ENCODE results near the gene UBE2H. TPM values are rescaled to one million over a fixed set of nuclear protein-coding genes. Genes with fewer than 3 reads are reported as not detected.

Gene UBE2H
- total RNA-seq, 4 donors from 2014 or later, result 31.0 to 131 (median 53.3) TPM

DNA sequence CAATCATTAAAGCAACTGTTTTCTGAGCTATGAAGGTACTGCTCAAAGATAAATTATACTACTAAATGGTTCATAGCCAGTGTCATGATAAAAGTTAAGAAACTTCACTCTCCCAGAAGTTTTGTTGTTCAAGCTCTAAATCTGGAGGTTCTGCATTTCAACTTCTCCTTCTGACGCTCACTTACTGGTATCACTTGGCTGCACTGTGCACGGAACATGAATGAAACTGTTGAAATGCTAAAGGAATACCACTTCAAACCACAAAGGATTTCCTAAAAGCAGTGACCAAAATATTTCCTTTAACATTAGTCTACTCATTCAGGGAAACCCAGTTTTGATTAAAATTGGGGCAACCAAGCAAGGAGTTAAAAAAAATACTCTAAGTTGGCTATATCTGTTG lies 93.6 kb downstream of the UBE2H start:
- no peaks in the 10 kb centered on the region for H3K27me3 ChIP-seq
- no peak overlapping the region for H3K4me3 ChIP-seq
- H3K27ac ChIP-seq, result peak overlapping the region in 1 of 4 donors; percentile 17
- H3K4me1 ChIP-seq, result peaks cover 25 to 69% (median 33%) of the 10 kb centered on the region in 4 donors
- DNase-seq, result no peak
- no peaks in the 10 kb centered on the region for H3K9me3 ChIP-seq
- 64 to 78% methylated on average over 2 of the region's 2 CpGs for WGBS, 2 donors (ENCODE audit: low coverage in 1 of 2)
- no peaks in the 10 kb centered on the region for H3K36me3 ChIP-seq
- in situ Hi-C loops (cut with MboI; ENCODE audit: low pct_ligation_motif_present in 1 of 4, low pct_unique_long_range_greater_than_20kb in 1 of 4, low sequenced_read_pairs in 3 of 4), result no loop called here
- intact Hi-C loops (cut with DNase I; ENCODE audit: low total_unique reads), result no loop called here
- TF ChIP-seq POLR2AphosphoS5 (IDR thresholded peaks at IDR 0.05) (no peak), EP300 (IDR thresholded peaks at IDR 0.05; ENCODE audit: low read depth) (no peak), POLR2A (IDR thresholded peaks at IDR 0.05) (no peak)
- TF ChIP-seq, protein P1, sequence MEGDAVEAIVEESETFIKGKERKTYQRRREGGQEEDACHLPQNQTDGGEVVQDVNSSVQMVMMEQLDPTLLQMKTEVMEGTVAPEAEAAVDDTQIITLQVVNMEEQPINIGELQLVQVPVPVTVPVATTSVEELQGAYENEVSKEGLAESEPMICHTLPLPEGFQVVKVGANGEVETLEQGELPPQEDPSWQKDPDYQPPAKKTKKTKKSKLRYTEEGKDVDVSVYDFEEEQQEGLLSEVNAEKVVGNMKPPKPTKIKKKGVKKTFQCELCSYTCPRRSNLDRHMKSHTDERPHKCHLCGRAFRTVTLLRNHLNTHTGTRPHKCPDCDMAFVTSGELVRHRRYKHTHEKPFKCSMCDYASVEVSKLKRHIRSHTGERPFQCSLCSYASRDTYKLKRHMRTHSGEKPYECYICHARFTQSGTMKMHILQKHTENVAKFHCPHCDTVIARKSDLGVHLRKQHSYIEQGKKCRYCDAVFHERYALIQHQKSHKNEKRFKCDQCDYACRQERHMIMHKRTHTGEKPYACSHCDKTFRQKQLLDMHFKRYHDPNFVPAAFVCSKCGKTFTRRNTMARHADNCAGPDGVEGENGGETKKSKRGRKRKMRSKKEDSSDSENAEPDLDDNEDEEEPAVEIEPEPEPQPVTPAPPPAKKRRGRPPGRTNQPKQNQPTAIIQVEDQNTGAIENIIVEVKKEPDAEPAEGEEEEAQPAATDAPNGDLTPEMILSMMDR (IDR thresholded peaks at IDR 0.05), result no peak

DNA sequence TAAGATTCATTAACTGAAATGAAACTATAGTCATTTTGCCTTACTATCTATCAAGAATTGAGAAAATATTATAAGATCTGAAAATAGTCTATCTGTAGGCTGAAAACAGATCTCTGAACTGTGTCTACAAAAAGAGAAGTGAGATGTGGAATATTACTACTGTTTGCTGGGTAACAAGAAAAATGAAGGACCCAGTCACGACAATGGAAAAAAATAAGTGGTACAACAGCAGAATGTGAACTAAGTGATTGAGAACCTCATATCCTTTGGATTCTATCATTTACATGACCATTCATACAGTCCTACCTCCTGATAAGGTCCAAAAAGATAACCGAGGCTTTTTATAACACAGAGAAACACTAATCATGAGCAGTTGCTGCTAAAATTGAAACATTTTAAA lies 94.3 kb downstream of the UBE2H start:
- Histone ChIP-seq H3K4me3 (no peak overlapping the region), H3K9me3 (no peaks in the 10 kb centered on the region), H3K36me3 (no peaks in the 10 kb centered on the region), H3K27me3 (no peaks in the 10 kb centered on the region), H3K27ac (no peak overlapping the region), H3K4me1 (peaks cover 25 to 68% (median 31%) of the 10 kb centered on the region in 4 donors)
- in situ Hi-C loops (cut with MboI; ENCODE audit: low pct_ligation_motif_present in 1 of 4, low pct_unique_long_range_greater_than_20kb in 1 of 4, low sequenced_read_pairs in 3 of 4) (no loop called here), intact Hi-C loops (cut with DNase I; ENCODE audit: low total_unique reads) (no loop called here)
- no peak for DNase-seq
- WGBS, 2 donors (ENCODE audit: low coverage in 1 of 2), result 56 to 58% methylated on average over 2 of the region's 2 CpGs
- TF ChIP-seq POLR2A (IDR thresholded peaks at IDR 0.05) (no peak), POLR2AphosphoS5 (IDR thresholded peaks at IDR 0.05) (no peak), EP300 (IDR thresholded peaks at IDR 0.05; ENCODE audit: low read depth) (no peak)
- TF ChIP-seq, protein P1 (IDR thresholded peaks at IDR 0.05), result no peak

DNA sequence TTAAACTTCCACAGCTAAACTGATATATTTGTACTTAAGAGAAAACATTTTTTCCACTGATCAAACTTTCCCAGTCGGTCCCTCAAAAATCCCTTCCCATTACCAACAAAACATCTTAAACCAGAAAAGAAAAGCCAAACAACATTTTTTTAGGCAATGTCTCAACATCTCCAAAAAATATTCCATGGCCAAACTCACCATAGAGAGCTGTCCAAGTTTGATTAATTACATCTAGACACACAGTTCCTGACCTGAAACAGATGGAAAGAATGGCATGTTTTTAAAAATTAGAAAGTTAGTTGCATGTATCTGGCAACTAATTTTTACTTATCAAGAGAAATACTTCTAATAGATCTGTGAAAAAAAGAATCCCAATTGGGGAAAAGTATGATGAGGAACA lies 95.4 kb downstream of the UBE2H start:
- WGBS, 2 donors (ENCODE audit: low coverage in 1 of 2), result 67 to 87% methylated on average over 1 of the region's 1 CpG
- peaks cover 14 to 62% (median 22%) of the 10 kb centered on the region in 4 donors for H3K4me1 ChIP-seq
- no peak overlapping the region for H3K27ac ChIP-seq

DNA sequence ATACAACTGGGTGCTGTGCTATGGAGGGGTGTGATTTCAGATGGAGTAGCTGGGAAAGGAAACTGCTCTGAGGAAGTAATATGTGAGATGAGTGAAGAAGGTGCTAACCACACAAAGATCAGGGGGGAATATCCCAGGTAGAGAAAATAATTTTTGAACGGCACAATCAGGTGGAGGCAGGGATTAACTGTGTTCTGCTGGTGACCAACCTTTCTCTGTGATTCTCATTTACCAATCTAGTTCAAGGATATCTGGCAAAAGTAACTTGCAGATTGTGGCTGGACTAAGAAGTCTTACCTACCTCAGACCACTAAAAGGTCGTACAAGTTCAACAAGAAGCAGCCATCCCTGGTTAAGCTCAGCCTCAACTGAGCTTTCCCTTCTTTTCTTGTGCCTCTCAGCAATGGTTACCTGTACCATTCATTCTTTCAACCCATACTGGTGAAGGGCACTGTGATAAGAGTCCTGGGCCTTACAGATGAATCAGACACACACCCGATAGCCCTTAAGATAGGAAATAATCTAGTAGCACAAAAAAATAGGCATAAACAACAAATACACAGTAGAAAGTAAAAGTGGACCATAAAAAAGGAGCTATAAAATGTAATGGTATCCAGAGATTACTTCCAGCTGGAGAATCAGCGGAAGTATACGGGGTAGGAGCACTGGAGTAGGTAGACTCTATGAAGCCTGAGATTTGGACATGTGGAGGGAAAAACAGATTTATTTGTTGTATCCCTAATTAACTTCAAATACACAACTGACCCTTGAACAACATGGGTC lies 96.6 kb downstream of the UBE2H start:
- Histone ChIP-seq H3K4me1 (peaks cover 7 to 56% (median 22%) of the 10 kb centered on the region in 4 donors), H3K27ac (peak overlapping the region in 1 of 4 donors; percentile 9), H3K27me3 (no peaks in the 10 kb centered on the region), H3K4me3 (no peak overlapping the region), H3K9me3 (no peaks in the 10 kb centered on the region), H3K36me3 (no peaks in the 10 kb centered on the region)
- intact Hi-C loops (cut with DNase I; ENCODE audit: low total_unique reads) (no loop called here), in situ Hi-C loops (cut with MboI; ENCODE audit: low pct_ligation_motif_present in 1 of 4, low pct_unique_long_range_greater_than_20kb in 1 of 4, low sequenced_read_pairs in 3 of 4) (no loop called here)
- TF ChIP-seq POLR2AphosphoS5 (IDR thresholded peaks at IDR 0.05) (no peak), EP300 (IDR thresholded peaks at IDR 0.05; ENCODE audit: low read depth) (no peak), POLR2A (IDR thresholded peaks at IDR 0.05) (no peak)
- TF ChIP-seq, protein P1 (IDR thresholded peaks at IDR 0.05), result no peak
- WGBS, 2 donors (ENCODE audit: low coverage in 1 of 2), result 60 to 73% methylated on average over 5 of the region's 5 CpGs
- DNase-seq, result no peak

More for the DNA sequence above, 95.4 kb downstream of the UBE2H start:
- no peak for DNase-seq
- no peak overlapping the region for H3K4me3 ChIP-seq
- intact Hi-C loops (cut with DNase I; ENCODE audit: low total_unique reads), result no loop called here
- in situ Hi-C loops (cut with MboI; ENCODE audit: low pct_ligation_motif_present in 1 of 4, low pct_unique_long_range_greater_than_20kb in 1 of 4, low sequenced_read_pairs in 3 of 4), result no loop called here
- H3K27me3 ChIP-seq, result no peaks in the 10 kb centered on the region
- no peaks in the 10 kb centered on the region for H3K36me3 ChIP-seq
- no peak for TF ChIP-seq POLR2A (IDR thresholded peaks at IDR 0.05)
- no peak for TF ChIP-seq EP300 (IDR thresholded peaks at IDR 0.05; ENCODE audit: low read depth)
- TF ChIP-seq, protein P1 (IDR thresholded peaks at IDR 0.05), result no peak
- no peak for TF ChIP-seq POLR2AphosphoS5 (IDR thresholded peaks at IDR 0.05)
- no peaks in the 10 kb centered on the region for H3K9me3 ChIP-seq
